Astrocyte of the spinal cord (primary cell): ENCODE results near the gene IRX6.

Experiments
- DNase-seq: peaks from one replicate; pipeline ENCODE4 v3.0.0; 2011; ENCODE audit warnings: low read depth, low spot score
- H3K4me3 ChIP-seq: 2 replicates; pipeline ENCODE4 v1.5.1; 2011; ENCODE audit warnings: low read depth, mild to moderate bottlenecking, low read length, moderate library complexity
- CTCF ChIP-seq: IDR thresholded peaks from 2 replicates; pipeline ENCODE4 v1.5.1; 2012; ENCODE audit warnings: low read depth, mild to moderate bottlenecking, low read length, inconsistent platforms
- in situ Hi-C: cut with HindIII; loops from 2 replicates; pipeline ENCODE4 v1.10.0; 2017; ENCODE audit warnings: low sequenced_read_pairs

The IRX6 gene

GRCh38 chr16:55301385-55302008 lies 22.5 kb upstream of the IRX6 start:
- no peak overlapping the region for H3K4me3 ChIP-seq
- in situ Hi-C loops: no loop called here
- DNase-seq: no peak
- TF ChIP-seq CTCF: no peak

- DNase-seq: no peak
- H3K4me3 ChIP-seq: no peak overlapping the region
- no peak for TF ChIP-seq CTCF
- in situ Hi-C loops: no loop called here
These were observed 21.4 kb upstream of the IRX6 start for GRCh38 chr16:55302635-55303034.

GRCh38 chr16:55308973-55309372 lies 15.0 kb upstream of the IRX6 start:
- DNase-seq: no peak
- in situ Hi-C loops: no loop called here
- no peak for TF ChIP-seq CTCF
- no peak overlapping the region for H3K4me3 ChIP-seq

GRCh38 chr16:55322327-55322726 lies 1.7 kb upstream of the IRX6 start:
- no peak for DNase-seq
- no peak overlapping the region for H3K4me3 ChIP-seq
- TF ChIP-seq CTCF: no peak
- in situ Hi-C loops: no loop called here

GRCh38 chr16:55324285-55325079 lies 479 bp downstream of the IRX6 start:
- H3K4me3 ChIP-seq: no peak overlapping the region
- TF ChIP-seq CTCF: no peak
- in situ Hi-C loops: no loop called here
- DNase-seq: no peak

- no peak for TF ChIP-seq CTCF
- no peak overlapping the region for H3K4me3 ChIP-seq
- in situ Hi-C loops: no loop called here
- no peak for DNase-seq
These were observed 1.1 kb downstream of the IRX6 start for GRCh38 chr16:55325080-55325447.
